Neutrophil (primary cell): ENCODE results near the gene AADACL2.

ENCODE experiments used
- H3K27ac ChIP-seq: fragments of 200-600 bp; sonication (generic); 2 replicates; pipeline ENCODE4 v1.5.1; 2016; ENCODE audit warnings: mild to moderate bottlenecking, moderate library complexity
- H3K27me3 ChIP-seq: fragments of 200-600 bp; sonication (generic); 2 replicates; pipeline ENCODE4 v1.6.0; 2016; ENCODE audit warnings: mild to moderate bottlenecking
- H3K36me3 ChIP-seq: fragments of 200-600 bp; sonication (generic); 2 replicates; pipeline ENCODE4 v1.5.1; 2017
- H3K4me1 ChIP-seq, 2 experiments: fragments of 200-600 bp in 1 of 2; sonication (generic) in 1 of 2; 1 replicate in 1 of 2; 2 replicates in 1 of 2; pipeline versions ENCODE4 v1.5.1 to v1.6.1; 2013 to 2016; ENCODE audit warnings: low read depth in 1 of 2, low read length in 1 of 2, mild to moderate bottlenecking in 1 of 2, moderate library complexity in 1 of 2; ENCODE audit not compliant: control insufficient read depth in 1 of 2, insufficient read depth in 1 of 2
- H3K4me3 ChIP-seq, 2 experiments: fragments of 200-600 bp in 1 of 2; sonication (generic) in 1 of 2; 1 replicate in 1 of 2; 2 replicates in 1 of 2; pipeline ENCODE4 v1.5.1; 2013 to 2016; ENCODE audit warnings: low read depth in 1 of 2, low read length in 1 of 2, mild to moderate bottlenecking in 1 of 2, moderate library complexity in 1 of 2
- H3K9me3 ChIP-seq: fragments of 200-600 bp; sonication (generic); 2 replicates; pipeline ENCODE4 v1.5.1; 2016
- CTCF ChIP-seq: fragments of 200-600 bp; sonication (generic); IDR thresholded peaks from 2 replicates; pipeline ENCODE4 v1.5.1; 2016; ENCODE audit warnings: antibody characterized with exemption

Gene AADACL2

DNA sequence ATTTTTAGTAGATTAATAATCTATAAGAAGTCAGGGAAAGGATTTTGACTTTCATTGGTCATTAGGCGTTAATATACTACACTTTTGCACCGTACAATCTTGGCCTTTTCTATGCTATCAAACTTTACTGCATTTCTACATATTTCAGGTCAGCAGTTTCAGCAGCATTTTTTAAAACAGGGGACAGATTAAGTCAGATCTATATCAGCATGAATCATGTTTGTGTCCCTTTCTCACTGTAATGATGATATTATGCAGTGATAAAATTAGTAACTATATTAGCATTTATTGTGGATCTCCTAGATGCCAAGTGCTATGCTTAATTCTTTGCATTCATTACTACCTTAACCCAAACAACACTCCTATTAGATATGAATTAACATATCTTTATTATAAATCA lies 59.9 kb downstream of the AADACL2 start:
- Histone ChIP-seq H3K4me3 (no peak overlapping the region), H3K4me1 (no peaks in the 10 kb centered on the region), H3K9me3 (no peaks in the 10 kb centered on the region), H3K27ac (no peak overlapping the region), H3K27me3 (no peaks in the 10 kb centered on the region), H3K36me3 (no peaks in the 10 kb centered on the region)
- TF ChIP-seq CTCF, result no peak

DNA sequence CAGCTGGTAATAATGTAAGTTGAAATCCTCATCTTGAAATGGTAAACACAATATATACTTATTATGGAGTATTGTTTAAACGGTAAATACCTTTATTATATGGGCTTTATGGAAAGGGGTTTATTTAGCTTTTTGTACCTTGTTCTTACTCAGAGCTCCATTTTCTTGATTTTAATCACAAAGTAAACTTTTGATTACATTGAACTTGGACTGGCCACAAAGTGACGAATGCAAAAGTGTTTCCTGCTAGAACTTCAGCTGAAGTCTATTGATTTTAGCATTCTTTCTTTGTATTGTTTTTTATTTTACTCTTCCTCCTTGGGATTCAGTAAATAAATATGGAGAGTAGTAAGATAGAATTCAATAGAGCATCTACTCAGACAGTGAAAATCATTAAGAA lies 60.4 kb downstream of the AADACL2 start:
- no peak for TF ChIP-seq CTCF
- Histone ChIP-seq H3K4me1 (no peaks in the 10 kb centered on the region), H3K4me3 (no peak overlapping the region), H3K27me3 (no peaks in the 10 kb centered on the region), H3K27ac (no peak overlapping the region), H3K9me3 (no peaks in the 10 kb centered on the region), H3K36me3 (no peaks in the 10 kb centered on the region)

DNA sequence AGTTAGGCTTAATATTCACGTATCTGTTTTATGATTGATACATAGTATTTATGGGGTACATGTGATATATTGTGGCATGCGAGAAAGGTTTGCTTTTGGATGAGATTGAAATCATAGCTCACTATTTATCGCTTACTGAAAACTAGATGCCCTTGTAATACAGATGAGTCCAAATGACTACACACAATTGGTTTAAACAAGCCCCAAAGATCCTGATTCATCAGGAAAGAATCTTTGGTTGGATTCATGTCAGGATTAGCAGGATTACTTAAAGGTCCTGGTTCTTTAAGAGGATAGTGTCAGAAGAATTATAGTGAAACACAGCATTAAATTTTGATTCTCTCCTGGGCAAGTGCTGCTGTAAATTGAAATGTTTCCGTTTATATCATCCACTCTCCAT lies 61.5 kb downstream of the AADACL2 start:
- H3K9me3 ChIP-seq, result no peaks in the 10 kb centered on the region
- no peak for TF ChIP-seq CTCF
- no peaks in the 10 kb centered on the region for H3K36me3 ChIP-seq
- H3K27ac ChIP-seq, result no peak overlapping the region
- H3K4me3 ChIP-seq, result no peak overlapping the region
- H3K27me3 ChIP-seq, result no peaks in the 10 kb centered on the region
- no peaks in the 10 kb centered on the region for H3K4me1 ChIP-seq

DNA sequence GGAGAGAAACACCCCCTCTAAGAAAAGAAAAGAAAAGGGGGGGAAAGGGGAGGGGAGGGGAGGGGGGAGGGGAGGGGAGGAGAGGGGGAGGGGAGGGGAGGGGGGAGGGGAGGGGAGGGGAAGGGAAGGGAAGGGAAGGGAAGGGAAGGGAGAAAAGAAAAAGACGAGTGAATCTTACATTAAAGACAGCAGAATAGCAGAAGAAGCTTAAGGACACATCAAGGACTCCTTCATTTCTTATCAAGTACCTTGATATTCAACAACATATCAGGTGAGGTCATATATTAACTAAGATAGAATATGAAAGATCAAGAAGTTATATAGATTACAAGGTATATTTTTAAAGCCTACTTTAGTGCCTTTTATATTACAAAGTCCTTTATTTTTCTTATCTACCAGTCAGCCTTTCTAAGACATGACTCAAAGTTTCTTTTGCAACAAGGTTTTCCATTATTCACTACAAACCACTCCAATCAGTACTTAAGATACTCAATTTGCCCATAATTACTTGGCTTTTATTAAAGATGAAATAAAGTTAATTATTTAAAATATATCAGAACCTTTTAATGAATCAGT lies 62.5 kb downstream of the AADACL2 start:
- TF ChIP-seq CTCF, result no peak
- Histone ChIP-seq H3K27me3 (no peaks in the 10 kb centered on the region), H3K27ac (no peak overlapping the region)

GRCh38 chr3:151798466-151798865 lies 64.7 kb downstream of the AADACL2 start:
- no peak overlapping the region for H3K27ac ChIP-seq
- no peaks in the 10 kb centered on the region for H3K27me3 ChIP-seq
- no peak for TF ChIP-seq CTCF
- no peak overlapping the region for H3K4me3 ChIP-seq
- no peaks in the 10 kb centered on the region for H3K9me3 ChIP-seq
- no peaks in the 10 kb centered on the region for H3K36me3 ChIP-seq
- H3K4me1 ChIP-seq, result no peaks in the 10 kb centered on the region

More for the DNA sequence above, 62.5 kb downstream of the AADACL2 start:
- Histone ChIP-seq H3K4me3 (no peak overlapping the region), H3K9me3 (no peaks in the 10 kb centered on the region), H3K36me3 (no peaks in the 10 kb centered on the region), H3K4me1 (no peaks in the 10 kb centered on the region)

DNA sequence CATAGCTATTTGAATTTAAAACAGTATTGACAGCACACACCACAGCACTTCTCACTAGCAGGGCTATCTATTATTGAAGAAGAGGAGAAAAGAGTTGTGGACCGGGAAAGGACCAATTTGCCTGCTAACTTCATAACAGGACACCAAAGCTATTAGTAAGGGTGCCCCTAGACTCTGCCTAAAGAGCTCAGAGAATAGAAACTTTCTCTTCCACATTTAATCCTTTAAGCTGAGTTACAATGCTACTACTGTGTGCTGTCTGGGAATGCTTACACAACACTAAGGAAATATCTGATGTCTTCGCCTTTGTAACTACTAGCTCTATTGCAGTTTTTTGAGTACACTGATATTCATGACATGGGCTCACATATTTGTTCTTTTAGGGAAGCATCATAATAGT lies 66.7 kb downstream of the AADACL2 start:
- no peak for TF ChIP-seq CTCF
- Histone ChIP-seq H3K4me1 (no peaks in the 10 kb centered on the region), H3K27ac (no peak overlapping the region), H3K4me3 (no peak overlapping the region), H3K36me3 (no peaks in the 10 kb centered on the region), H3K27me3 (no peaks in the 10 kb centered on the region), H3K9me3 (no peaks in the 10 kb centered on the region)
